Measurements from ENCODE around the gene DUSP8.

Gene DUSP8

DNA sequence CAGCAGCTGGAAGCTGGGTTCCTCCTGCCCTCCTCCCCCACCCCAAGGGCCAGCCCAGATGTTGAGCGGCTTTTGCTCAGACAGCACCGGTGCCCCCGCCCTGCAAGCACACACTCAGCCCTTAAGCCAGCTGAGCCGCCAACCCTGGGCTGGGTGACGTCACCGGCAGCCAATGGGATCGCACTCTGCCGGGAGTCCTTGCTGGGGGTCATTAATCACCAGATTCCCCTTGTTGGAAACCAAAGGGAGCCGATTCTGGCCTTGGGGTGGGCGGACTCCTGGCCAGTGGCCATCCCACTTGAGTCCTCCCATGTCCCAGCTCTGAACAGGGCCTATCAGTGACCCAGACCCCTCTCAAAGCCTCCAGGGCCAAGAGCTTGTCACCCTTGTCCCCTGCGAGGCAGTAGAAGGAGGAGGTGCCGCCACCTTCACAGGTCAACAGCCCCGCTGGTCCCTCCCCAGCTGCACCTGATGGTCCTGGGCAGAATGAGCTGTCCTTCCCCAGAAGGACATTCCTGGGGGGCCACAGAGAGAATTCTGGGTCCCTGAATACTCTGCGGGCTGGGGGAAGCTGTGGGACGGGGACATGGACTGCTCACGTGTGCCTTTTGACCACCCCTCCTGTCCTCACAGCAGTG lies 7.4 kb downstream of the DUSP8 start:
- DNase-seq, result no peak

DNA sequence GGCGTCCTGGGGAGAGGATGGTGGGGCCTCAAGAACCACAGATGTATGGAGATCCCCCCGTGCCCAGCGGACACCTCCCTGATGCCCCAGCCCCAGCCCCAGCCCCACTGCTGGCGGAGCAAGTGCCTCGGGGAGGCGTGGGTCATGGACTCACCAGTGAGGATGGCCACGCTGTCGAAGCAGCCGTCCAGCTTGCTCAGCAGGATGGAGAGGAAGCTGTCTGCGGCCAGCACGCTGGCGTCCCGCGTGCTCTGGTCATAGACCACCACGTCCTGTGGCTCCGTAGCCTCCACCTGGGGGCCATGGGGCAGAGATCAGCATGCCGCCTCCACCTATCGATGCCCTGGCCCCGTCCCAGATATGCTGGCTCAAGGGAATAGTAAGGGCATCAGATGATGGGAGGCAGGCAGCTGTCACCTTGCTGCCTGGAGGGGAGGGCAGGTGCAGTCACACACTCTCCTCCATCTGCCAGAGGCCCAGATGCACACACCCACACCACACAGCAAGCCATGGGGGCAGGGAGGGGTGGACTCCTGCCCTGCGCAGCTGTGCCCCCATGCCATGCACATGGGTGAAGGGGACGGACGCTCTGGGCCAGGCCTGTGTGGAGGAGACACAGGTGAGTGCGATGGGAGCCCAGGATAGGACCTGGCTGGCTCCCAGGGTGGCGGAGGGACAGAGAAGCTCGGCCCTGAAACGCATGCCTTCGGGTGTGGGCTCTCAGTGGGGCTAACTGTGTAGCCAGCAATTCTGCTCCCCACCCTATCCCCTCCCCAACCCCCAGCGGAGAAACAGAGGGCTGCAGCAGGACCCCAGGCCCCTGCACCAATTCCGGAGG lies 8.2 kb downstream of the DUSP8 start:
- DNase-seq, result no peak

DNA sequence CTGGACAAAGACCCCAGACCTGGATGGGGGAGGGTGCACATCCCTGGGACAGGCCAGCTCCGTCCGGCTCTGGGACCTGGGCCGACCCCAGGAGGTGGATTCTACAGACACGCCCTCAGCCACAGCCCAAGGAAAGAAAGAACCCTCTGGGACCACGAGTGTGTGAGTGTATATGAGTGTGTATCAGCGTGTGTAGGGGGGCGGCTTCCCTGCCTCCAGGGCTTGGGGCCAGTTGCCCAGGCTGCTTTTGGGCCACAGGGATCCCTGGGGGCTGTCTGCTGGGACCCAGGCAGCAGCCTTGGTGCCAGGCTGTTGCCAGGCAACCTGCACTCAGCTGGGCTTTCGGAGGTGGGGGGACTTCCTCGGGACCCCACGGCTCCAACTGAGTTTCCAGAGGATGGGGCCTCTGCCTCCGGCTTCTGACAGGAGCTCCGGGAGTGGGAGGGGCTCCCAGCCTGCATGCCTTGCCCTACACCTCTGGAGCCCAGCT lies 8.9 kb downstream of the DUSP8 start:
- no peak for DNase-seq

DNA sequence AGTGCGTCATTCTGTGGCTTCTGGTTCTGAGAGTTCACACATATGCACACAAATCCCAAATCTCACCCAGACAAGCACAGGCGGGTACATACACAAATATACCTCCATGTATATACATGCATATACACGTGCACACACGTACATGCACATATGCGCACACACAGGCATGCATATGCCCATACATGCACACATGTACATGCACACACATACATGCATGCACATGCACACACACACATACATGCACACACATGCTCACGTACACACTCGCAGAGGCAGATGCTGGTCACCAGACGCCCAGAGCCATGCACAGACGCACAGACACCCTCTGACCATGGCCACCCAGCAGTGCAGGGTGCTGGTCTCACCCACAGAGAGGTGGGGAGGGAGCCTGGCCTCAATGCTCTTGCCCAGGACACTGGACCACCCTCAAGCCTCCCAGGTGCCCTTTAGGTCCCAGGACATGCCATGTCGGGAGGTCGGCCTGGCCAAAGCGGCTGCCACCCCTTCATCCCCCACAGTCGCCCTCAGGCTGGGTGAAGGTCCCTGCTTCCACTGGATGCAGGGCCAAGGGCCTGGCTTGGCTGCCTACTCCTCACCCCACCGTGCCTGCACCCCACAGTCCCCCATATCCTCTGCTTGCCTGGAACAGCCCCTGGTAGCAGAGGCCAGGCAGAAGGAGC lies 9.5 kb downstream of the DUSP8 start:
- DNase-seq, result no peak

DNA sequence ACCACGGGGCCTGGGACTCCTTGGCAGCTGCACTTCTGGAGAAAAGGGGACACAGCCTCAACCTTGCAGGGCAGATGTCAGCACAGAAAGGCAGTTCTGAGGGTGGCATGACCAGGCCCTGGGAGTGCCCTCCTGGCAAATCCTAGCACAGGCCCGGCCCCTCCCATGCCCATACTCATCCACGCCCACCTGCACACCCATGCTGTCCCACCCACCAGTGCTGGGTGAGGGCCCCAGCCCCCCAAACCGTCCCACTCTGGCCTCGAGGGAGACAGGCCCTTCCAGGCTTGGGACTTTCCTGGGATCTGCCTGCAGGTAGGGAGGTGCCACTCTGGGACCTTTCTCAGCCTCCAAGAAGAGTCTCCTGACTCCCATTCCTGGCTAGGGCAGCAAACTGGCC lies 10.1 kb downstream of the DUSP8 start:
- DNase-seq, result no peak

DNA sequence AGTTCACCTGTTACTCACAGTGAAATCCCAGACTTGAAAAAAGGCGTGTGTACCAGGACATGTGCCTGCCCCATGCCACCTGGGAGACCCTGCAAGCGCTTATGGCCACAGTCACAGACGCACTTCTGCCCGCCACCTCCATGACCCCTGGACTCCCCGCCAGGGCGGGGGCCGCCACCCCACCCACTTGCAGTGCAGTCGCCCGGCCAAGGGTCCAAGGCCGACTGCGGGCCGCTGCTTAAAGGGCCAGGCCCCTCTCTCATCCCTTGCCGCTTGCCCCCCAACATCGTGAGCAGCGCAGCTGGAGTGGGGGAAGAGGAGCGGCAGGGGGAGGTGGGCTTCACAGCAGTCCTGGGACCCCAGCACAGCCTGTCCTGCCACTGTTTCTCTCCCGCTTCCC lies 10.8 kb downstream of the DUSP8 start:
- no peak for DNase-seq

DNA sequence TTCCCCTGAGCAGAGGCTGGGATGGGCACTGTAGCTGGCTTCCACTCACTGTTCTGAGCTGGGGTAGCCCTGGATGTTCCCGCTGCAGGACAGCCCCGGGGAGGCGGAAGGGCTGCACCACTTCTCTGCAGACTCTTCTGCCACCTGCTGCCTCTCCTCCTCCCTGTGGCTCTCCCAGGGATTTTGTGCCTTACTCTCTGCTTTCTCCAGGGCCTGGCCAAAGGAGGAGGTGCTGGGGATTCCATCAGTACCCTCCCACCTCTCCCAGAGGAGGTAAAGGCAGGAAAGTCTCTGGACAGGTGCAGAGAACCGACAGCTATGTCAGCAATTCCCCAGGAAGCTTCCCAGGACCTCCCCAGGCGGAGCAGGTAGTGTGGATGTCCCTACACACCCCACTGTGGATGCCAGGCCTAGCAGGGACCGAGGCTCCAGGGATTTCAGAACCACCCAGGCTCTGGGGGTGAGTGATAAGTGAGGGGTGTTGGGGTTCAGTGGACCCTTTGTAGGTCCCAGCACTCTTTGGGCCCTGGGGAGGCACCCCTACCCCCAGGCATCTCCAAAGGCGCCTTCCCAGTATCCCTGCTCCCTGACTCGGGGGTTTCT lies 11.3 kb downstream of the DUSP8 start:
- no peak for DNase-seq

DNA sequence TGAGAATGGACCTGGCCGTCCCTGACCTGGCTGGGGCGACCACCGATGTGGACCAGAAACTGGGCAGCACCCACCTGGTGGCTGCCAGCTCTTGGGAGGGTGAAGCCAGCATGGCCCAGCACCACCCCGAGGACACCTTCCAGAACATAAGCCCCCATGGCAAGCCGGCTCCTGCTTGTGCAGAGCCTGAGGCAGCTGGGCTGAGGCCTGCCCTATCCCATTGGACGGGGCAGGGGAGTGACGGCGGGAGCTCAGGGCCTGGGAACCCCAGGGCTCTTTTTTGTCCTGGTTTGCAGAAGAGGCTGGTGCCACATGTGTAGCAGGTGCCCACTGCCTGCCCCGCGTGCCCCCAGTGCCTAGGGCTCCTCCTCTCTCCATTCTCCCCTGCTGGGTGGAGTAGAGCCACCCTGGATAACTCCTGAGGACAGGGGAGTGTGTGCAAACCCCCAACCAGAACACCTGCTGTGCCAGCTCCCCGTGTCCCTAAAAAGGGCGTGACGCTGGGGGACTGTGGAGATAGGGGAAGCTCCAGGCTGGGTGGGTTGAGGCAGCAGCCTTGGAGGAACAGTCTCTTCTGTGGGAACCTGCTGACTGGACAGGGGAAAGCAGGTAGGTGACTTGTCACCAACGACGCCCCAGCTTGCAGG lies 11.9 kb downstream of the DUSP8 start:
- DNase-seq, result no peak

DNA sequence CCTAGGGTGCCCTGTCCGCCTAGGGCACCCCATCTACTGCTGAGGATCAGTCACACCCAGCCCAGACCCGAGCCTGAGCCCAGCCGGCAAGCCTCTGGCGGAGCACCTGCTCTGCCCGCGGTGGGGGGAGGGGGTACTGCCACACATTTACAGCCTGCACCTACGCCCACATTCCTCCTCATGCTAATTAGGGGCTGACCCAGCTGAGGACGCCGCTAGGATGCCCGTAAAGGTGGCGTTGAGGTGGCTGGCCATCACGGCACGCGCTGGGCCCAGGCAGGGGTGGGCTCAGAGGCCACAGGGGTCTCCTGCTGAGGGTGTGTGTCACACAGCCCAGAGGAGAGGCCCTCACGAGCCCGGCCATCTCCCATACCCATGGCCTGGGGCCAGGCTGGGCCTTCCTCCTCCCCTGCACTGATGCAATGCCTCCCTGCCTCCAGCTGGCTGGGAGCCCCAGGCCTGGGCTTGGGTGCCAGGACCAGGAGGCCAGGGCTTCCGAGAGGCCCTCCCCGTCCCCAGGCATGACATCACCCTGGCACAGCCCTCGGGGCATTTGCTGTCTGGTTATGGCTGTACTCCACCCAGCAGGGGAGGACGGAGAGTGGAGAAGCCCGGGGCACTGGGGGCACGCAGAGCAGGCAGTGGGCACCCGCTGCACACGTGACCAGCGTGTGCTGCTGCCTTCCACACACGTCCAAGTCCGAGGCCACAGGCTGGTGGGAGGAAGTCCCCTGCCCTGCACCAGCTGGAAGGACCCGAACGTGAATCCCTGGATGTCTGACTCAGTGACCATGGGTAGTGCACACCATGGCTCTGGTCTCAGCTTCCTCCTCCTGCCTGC lies 12.7 kb downstream of the DUSP8 start:
- DNase-seq, result no peak

DNA sequence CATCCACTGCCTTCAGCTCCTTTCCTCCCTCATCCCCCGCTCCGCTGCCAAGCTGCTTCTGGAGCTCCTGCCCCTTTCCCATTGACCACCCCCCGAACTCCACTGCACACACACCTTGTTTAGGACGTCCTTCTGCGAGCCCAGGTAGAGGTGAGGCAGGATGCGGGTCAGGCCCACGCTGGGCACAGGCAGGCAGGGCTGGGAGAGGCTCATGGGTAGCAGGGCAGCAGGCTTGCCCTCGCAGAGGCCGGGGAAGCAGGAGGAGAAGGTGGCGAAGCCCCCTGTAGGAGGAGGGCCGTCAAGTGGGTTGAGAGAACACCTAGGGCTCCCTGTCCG lies 13.3 kb downstream of the DUSP8 start:
- DNase-seq, result no peak

DNA sequence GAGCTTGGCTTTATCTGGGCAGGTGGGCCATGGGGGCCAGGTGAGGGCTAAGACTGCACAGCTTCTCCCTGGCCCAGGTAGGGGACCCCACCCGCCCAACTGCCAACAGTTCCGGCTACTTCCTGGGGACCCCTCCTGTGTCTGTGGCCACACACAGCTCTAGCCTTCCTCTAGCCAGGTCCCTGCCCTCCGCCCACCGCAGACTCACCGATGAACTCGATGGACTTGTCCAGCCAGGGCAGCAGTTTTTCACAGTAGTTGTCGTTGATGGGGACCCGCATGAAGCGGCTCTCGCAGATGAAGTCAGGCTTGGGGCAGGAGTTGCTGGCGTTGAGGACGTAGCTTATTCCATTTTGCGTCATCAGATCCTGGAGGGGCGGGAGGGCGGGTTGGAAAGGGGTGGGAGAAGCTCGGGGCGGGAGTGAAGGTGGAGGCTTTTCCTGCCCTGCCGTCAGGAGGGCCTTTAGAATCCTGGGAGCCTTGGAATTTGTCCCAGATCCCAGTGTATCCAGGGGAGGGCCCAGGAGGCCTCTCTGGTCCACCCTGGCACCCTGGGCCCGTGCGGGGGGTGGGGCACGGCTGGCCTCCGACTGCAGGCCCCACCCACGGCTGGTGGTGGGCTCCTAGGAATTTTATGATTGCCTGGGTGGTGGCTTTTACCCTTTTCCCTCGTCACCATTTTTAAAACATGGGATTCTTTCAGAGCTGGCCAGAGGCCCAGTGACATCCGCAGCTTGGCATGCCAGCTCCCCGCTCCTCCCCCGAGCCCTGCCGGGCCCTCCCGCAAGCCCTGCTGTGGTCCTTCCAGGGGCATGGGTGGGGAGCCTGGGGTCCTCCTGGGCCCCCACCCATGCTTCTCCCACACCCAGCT lies 13.9 kb downstream of the DUSP8 start:
- DNase-seq, result no peak

DNA sequence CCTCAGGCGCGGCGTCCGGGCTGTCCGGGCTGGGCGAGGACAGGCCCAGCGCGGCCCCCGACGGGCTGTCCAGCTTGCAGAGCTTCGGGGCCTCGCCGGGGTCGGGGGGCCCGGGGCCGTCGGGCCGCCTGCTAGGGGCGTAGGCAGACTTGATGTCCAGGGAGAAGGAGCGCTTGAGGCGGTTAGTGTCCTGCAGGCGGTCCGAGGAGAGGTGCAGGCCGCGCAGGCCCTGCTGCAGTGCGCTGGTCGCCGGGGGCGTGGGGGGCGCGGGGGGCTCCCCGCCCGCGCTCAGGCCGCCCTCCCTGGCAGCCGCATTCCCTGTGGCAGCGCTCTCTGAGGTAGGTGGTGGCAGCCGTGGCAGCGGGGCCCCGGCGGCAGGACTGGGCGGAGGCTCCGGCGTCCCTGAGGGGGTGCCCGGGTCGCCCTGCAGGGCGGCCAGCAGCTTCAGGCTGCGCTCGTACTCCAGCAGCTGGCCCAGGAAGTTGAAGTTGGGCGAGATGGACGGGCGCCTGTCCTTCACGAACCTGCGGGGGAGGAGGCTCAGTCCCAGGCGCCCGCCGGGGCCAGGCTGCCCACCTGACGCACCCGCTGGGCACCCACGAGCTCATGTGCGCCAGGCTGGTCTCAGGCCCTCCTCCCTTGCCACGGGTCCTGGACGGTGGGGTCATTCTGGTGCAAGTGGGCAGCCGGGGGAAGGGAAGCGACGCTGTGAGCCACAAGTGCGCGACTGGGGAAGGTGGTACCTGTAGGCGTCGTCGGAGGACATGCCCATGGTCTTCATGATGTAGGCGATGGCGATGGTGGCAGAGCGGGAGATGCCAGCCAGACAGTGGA lies 14.8 kb downstream of the DUSP8 start:
- DNase-seq, result no peak

DNA sequence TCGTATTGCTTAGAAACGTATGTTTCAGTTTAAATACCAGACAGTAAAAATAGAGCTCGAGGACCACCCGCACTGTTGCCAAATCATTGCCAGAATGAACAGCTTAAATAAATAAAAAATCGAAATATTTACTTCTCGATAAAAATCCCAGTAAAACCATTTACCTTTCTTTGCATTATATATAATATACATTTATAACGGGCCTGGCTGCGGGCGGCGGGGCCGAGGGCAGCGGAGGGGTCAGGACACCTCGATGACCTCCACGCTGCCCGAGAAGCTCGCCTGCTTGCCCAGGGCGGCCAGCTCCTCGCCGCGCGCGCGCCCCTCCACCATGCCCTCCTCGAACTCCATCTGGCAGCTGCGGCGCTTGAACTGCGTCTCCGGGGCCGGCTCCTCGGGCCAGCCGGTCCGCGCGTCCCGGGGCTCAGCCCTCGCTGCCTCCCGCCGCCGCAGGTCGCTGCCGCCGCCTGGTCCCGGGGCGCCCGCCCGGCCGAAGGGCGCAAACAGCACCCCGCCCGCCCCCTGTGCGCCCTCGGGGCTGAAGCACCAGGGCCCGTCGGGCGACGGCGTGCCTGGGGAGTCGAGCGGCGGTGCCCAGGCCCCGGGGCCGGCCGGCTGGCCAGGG lies 15.7 kb downstream of the DUSP8 start:
- no peak for DNase-seq

DNA sequence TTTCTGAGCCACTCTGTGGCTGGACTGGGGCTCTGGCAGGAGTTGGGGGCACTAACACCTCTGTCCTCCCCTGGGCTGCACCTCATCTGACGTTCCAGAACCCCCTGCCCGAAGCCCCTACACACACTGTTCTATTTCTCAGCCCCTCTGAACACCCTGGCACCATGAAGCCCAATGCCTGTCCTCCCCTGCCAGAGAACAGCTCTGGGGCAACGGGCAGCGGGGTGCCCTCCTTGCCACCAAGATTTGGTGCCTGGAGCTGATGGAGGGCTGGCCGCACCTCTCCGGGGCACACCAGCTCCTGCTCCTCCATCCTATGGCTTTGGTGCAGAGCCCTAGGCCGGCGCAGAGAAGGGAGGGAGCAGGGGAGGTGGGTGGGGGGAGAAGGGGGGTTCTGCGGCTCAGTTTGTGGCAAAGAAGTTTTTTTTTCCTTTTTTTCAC lies 16.3 kb downstream of the DUSP8 start:
- DNase-seq, result no peak

DNA sequence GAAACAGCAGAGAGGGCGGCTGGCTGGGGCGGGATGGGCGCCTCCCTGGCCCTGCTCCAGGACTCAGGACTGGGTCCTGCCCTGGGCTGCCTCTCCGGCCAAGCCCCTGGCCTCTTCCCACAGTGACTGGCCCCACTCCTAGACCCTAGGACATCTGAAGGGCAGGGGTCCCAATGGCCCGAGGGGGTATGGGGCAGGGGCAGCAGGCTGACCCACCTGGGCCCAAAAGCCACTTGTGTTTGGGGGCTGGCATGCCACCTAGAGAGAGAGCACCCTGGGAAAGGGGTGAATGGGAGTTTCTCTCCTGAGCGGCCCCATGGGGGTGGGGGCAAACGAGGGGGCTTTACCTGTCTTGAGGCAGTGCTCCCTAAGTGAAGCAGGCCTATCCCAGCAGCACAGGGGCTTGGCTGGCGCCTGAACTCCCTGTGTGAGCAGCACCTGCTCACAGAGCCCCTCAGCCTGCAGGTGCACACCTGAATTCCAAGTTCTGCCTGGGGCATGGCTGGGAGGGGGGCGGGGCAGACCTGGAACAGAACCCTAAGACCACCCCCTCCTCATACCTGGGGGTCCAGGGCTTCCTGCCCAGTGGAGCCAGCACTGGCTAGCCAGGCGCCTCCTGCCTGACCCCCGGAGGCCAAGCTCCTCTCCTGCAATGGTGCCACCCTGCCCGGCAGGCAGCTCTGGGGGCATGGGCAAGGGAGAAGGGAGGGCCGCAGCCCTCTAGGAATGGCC lies 16.9 kb downstream of the DUSP8 start:
- DNase-seq, result no peak

DNA sequence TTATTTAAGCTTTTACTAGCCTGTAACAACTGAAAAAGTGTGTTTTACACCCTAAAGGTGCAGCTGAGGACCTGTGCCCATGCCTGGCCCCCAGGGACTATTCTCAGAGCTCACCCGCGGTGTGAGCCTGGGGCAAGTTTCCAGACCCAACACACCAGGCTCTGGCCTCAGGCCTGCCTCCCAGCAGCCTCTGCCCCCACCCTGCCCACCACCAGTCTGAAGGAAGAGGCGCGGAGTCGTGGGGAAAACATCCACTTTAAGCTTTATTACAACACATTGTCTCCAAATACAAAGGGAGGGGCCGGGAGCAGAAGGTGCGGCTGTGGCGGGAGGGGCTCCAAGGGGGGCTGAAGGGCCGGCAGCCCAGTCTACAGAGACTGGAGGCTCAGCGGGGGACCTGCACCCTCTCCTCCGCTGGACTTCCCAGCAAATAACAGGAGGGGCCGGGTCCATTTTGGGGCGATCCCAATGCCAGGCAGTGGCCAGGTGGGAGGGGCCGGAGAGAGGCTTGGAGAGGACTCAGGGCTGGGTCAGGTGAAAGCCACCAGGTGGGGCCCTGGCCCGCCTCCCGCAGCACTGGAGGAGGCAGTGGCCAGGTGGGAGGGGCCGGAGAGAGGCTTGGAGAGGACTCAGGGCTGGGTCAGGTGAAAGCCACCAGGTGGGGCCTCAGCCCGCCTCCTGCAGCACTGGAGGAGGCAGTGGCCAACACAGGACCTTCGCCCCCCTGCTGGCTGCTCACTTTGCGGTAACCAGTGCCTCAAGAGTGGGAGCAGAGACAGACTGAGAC lies 18.1 kb downstream of the DUSP8 start:
- DNase-seq, result no peak

DNA sequence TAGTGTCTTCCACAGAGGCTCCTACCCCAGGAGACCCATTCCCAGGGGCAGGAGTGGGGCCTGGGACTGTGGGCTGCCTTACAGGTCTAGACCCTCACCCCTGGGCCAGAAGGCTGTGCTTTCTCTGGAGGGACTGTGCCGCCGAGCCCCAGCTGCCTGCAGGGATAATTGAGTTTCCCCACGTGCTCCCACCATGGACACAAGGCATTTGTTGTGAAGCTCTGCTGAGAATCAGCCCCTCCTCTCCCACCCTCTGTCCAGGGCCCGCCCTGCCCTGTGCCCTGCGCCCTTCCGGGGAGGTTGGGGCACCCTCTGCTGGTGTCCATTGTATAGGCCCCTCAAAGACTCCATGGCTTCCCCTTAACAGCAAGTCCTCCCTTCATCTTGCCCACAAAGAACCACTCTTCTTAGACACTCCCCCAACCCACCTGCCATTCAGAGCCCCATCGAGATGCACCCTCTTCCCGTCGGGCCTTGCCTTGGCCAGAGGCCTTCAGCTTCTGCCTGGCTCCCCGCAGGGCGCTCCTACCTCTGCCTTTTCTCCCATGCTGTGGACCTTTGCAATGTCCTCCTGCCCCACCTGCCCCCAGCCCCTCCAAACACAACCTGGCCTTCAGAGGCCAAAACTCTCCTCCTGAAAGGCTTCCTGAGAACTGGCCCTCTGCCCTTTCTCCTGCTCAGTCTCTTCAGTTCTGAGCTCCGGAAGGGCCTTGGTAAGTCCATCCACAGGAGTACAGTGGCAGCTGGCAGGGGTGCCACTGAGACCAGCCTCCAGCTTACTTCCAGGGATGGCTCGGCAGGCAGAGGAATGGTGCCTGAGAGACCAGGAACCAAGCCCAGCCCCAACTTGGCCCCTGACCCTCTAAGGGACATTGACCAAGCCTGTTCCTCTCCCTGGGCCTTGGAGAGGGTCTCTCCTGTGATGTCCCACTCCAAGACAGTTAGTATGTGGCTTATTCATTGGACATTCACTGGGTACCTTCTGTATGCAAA lies 22.4 kb downstream of the DUSP8 start:
- no peak for DNase-seq
